Panc1 (cell line): ENCODE results near the gene MTUS2.

Experiments used
- CTCF ChIP-seq: fragments of 450-650 bp; IDR thresholded peaks from 2 replicates; pipeline ENCODE4 v1.5.1; 2017; ENCODE audit warnings: mild to moderate bottlenecking
- POLR2AphosphoS5 ChIP-seq: IDR thresholded peaks from 2 replicates; pipeline ENCODE4 v1.6.1; 2012; ENCODE audit warnings: mild to moderate bottlenecking, low read depth, low read length, moderate library complexity
- SIN3A ChIP-seq: IDR thresholded peaks from 2 replicates; pipeline ENCODE4 v1.6.1; 2012; ENCODE audit warnings: low read depth, mild to moderate bottlenecking, low read length, moderate library complexity, borderline replicate concordance; ENCODE audit not compliant: insufficient read depth
- TCF7L2 ChIP-seq: IDR thresholded peaks from 2 replicates; pipeline ENCODE4 v1.6.1; 2011; ENCODE audit warnings: mild to moderate bottlenecking, low read depth, low read length, inconsistent platforms
- TF ChIP-seq, protein P1 (sequence below), 2 experiments: IDR thresholded peaks; 2 replicates each; pipeline ENCODE4 v1.6.1; 2011 to 2012; ENCODE audit warnings: low read depth in 2 of 2, control low read depth in 1 of 2, low read length in 1 of 2, mild to moderate bottlenecking in 1 of 2, moderate library complexity in 1 of 2; ENCODE audit not compliant: insufficient read depth in 1 of 2

GRCh38 chr13:29483623-29484022 lies 663.5 kb downstream of the MTUS2 start:
- TF ChIP-seq CTCF (no peak), POLR2AphosphoS5 (no peak), SIN3A (no peak), TCF7L2 (no peak)
- TF ChIP-seq, protein P1, sequence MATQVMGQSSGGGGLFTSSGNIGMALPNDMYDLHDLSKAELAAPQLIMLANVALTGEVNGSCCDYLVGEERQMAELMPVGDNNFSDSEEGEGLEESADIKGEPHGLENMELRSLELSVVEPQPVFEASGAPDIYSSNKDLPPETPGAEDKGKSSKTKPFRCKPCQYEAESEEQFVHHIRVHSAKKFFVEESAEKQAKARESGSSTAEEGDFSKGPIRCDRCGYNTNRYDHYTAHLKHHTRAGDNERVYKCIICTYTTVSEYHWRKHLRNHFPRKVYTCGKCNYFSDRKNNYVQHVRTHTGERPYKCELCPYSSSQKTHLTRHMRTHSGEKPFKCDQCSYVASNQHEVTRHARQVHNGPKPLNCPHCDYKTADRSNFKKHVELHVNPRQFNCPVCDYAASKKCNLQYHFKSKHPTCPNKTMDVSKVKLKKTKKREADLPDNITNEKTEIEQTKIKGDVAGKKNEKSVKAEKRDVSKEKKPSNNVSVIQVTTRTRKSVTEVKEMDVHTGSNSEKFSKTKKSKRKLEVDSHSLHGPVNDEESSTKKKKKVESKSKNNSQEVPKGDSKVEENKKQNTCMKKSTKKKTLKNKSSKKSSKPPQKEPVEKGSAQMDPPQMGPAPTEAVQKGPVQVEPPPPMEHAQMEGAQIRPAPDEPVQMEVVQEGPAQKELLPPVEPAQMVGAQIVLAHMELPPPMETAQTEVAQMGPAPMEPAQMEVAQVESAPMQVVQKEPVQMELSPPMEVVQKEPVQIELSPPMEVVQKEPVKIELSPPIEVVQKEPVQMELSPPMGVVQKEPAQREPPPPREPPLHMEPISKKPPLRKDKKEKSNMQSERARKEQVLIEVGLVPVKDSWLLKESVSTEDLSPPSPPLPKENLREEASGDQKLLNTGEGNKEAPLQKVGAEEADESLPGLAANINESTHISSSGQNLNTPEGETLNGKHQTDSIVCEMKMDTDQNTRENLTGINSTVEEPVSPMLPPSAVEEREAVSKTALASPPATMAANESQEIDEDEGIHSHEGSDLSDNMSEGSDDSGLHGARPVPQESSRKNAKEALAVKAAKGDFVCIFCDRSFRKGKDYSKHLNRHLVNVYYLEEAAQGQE (IDR thresholded peaks at IDR 0.05; ENCODE audit: insufficient read depth in 1 of 2, low read depth in 2 of 2, low read length in 1 of 2), result no peak
